ENCODE results near the gene SCIMP.
"Not testable (repeated sequence)": the region's sequence is repeated elsewhere in the genome, so short reads cannot be mapped to it uniquely, and the experiment has no call there.

SCIMP gene

DNA sequence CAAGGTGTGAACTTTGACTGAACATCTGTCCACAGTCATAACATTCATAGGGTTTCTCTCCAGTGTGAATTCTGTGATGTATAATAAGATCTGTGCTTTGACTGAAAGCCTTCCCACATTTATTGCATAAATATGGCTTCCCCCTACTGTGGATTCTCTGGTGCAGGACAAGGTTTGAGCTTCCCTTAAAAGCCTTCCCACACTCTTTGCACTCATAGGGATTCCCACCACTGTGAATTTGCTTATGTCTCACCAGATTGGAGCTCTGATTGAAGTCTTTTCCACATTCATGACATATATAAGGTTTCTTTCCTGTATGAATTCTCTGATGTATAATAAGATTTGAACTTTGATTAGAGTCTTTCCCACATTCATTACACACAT is 51.3 kb downstream of the SCIMP start:
- no peak overlapping the region for H3K27ac ChIP-seq (ENCODE audit: low read depth, low read length)
- H2AFZ ChIP-seq (ENCODE audit: low read length, unreplicated experiment), result no peak overlapping the region
- H3K4me3 ChIP-seq (ENCODE audit: low read depth, low read length), result no peak overlapping the region
- no peaks in the 10 kb centered on the region for H3K79me2 ChIP-seq (ENCODE audit: control insufficient read depth, insufficient read depth, low read length, unreplicated experiment)
- H3K36me3 ChIP-seq (ENCODE audit: insufficient read depth, low read length), result peaks cover 54% of the 10 kb centered on the region
- H3K27me3 ChIP-seq (ENCODE audit: insufficient read depth, low read length), result no peaks in the 10 kb centered on the region
- no peaks in the 10 kb centered on the region for H3K4me1 ChIP-seq (ENCODE audit: control insufficient read depth, insufficient read depth, low read length, unreplicated experiment)

DNA sequence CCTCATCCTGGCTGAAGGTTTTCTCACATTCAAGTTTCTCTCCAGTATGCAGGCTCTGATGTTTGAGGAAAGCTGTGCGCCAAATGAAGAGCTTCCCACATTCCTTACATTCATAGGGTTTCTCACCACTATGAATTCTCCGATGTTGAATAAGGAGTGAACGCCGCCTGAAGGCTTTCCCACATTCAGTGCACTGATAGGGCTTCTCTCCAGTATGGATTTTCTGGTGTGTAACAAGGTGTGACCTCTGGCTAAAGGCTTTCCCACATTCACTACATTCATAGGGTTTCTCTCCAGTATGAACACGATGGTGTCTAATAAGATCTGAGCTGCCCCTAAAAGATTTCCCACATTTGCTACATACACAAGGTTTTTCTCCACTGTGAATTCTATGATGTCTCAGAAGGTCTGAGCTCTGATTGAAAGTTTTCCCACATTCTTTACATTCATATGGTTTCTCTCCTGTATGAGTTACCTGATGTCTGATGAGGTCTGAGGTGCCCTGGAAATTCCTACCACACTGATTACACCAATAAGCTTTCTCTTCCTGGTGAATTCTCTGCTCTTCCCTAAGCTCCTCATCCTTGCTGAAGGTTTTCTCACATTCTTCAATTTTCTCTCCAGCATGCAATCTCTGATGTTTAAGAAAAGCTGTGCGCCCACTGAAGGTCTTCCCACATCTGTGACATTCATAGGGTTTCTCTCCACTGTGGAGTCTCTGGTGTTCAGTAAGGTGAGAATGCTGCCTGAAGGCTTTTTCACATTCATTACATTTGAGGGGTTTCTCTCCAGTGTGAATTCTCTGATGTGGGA is 51.9 kb downstream of the SCIMP start:
- no peak overlapping the region for H3K4me3 ChIP-seq (ENCODE audit: low read depth, low read length)
- no peaks in the 10 kb centered on the region for H3K4me1 ChIP-seq (ENCODE audit: control insufficient read depth, insufficient read depth, low read length, unreplicated experiment)
- no peak overlapping the region for H3K27ac ChIP-seq (ENCODE audit: low read depth, low read length)
- H3K79me2 ChIP-seq (ENCODE audit: control insufficient read depth, insufficient read depth, low read length, unreplicated experiment), result no peaks in the 10 kb centered on the region
- no peak overlapping the region for H2AFZ ChIP-seq (ENCODE audit: low read length, unreplicated experiment)
- H3K36me3 ChIP-seq (ENCODE audit: insufficient read depth, low read length), result peaks cover 53% of the 10 kb centered on the region
- H3K27me3 ChIP-seq (ENCODE audit: insufficient read depth, low read length), result no peaks in the 10 kb centered on the region

GRCh38 chr17:5181509-5182305 is 53.0 kb downstream of the SCIMP start:
- no peak overlapping the region for H2AFZ ChIP-seq (ENCODE audit: low read length, unreplicated experiment)
- H3K79me2 ChIP-seq (ENCODE audit: control insufficient read depth, insufficient read depth, low read length, unreplicated experiment), result no peaks in the 10 kb centered on the region
- no peaks in the 10 kb centered on the region for H3K27me3 ChIP-seq (ENCODE audit: insufficient read depth, low read length)
- H3K4me3 ChIP-seq (ENCODE audit: low read depth, low read length), result no peak overlapping the region
- H3K4me1 ChIP-seq (ENCODE audit: control insufficient read depth, insufficient read depth, low read length, unreplicated experiment), result no peaks in the 10 kb centered on the region
- no peak overlapping the region for H3K27ac ChIP-seq (ENCODE audit: low read depth, low read length)
- H3K36me3 ChIP-seq (ENCODE audit: insufficient read depth, low read length), result peaks cover 46% of the 10 kb centered on the region

- Histone ChIP-seq H3K36me3 (ENCODE audit: insufficient read depth, low read length) (peaks cover 46% of the 10 kb centered on the region), H3K4me3 (ENCODE audit: low read depth, low read length) (no peak overlapping the region), H3K4me1 (ENCODE audit: control insufficient read depth, insufficient read depth, low read length, unreplicated experiment) (no peaks in the 10 kb centered on the region), H3K27ac (ENCODE audit: low read depth, low read length) (no peak overlapping the region), H3K27me3 (ENCODE audit: insufficient read depth, low read length) (no peaks in the 10 kb centered on the region), H3K79me2 (ENCODE audit: control insufficient read depth, insufficient read depth, low read length, unreplicated experiment) (no peaks in the 10 kb centered on the region), H2AFZ (ENCODE audit: low read length, unreplicated experiment) (no peak overlapping the region)
Observed at GRCh38 chr17:5179003-5179402, 55.7 kb downstream of the SCIMP start.

GRCh38 chr17:5175027-5175426 is 59.6 kb downstream of the SCIMP start:
- peaks cover 28% of the 10 kb centered on the region for H3K36me3 ChIP-seq (ENCODE audit: insufficient read depth, low read length)
- H3K27ac ChIP-seq (ENCODE audit: low read depth, low read length); H3K27me3 ChIP-seq (ENCODE audit: insufficient read depth, low read length); H3K79me2 ChIP-seq (ENCODE audit: control insufficient read depth, insufficient read depth, low read length, unreplicated experiment); H3K4me1 ChIP-seq (ENCODE audit: control insufficient read depth, insufficient read depth, low read length, unreplicated experiment); H2AFZ ChIP-seq (ENCODE audit: low read length, unreplicated experiment); H3K4me3 ChIP-seq (ENCODE audit: low read depth, low read length): not testable (repeated sequence)

- H3K36me3 ChIP-seq (ENCODE audit: insufficient read depth, low read length); H3K4me1 ChIP-seq (ENCODE audit: control insufficient read depth, insufficient read depth, low read length, unreplicated experiment); H3K27ac ChIP-seq (ENCODE audit: low read depth, low read length); H3K4me3 ChIP-seq (ENCODE audit: low read depth, low read length); H3K79me2 ChIP-seq (ENCODE audit: control insufficient read depth, insufficient read depth, low read length, unreplicated experiment): not testable (repeated sequence)
- Histone ChIP-seq H3K27me3 (ENCODE audit: insufficient read depth, low read length) (peaks cover 12% of the 10 kb centered on the region; the same call in 1 of the 2 replicates), H2AFZ (ENCODE audit: low read length, unreplicated experiment) (peak overlapping the region; percentile 25)
Observed at GRCh38 chr17:5165791-5166564, 68.7 kb downstream of the SCIMP start.

GRCh38 chr17:5164436-5164835 is 70.2 kb downstream of the SCIMP start:
- no peaks in the 10 kb centered on the region for H3K4me1 ChIP-seq (ENCODE audit: control insufficient read depth, insufficient read depth, low read length, unreplicated experiment)
- no peak overlapping the region for H3K27ac ChIP-seq (ENCODE audit: low read depth, low read length)
- H3K27me3 ChIP-seq (ENCODE audit: insufficient read depth, low read length), result peaks cover 16% of the 10 kb centered on the region; the same call in 1 of the 2 replicates
- H3K79me2 ChIP-seq (ENCODE audit: control insufficient read depth, insufficient read depth, low read length, unreplicated experiment), result no peaks in the 10 kb centered on the region
- H3K36me3 ChIP-seq (ENCODE audit: insufficient read depth, low read length), result no peaks in the 10 kb centered on the region
- H3K4me3 ChIP-seq (ENCODE audit: low read depth, low read length), result no peak overlapping the region
- H2AFZ ChIP-seq (ENCODE audit: low read length, unreplicated experiment), result no peak overlapping the region

GRCh38 chr17:5161793-5162192 is 72.9 kb downstream of the SCIMP start:
- not testable (repeated sequence) for H3K36me3 ChIP-seq (ENCODE audit: insufficient read depth, low read length); H3K79me2 ChIP-seq (ENCODE audit: control insufficient read depth, insufficient read depth, low read length, unreplicated experiment); H2AFZ ChIP-seq (ENCODE audit: low read length, unreplicated experiment); H3K27ac ChIP-seq (ENCODE audit: low read depth, low read length); H3K4me3 ChIP-seq (ENCODE audit: low read depth, low read length); H3K4me1 ChIP-seq (ENCODE audit: control insufficient read depth, insufficient read depth, low read length, unreplicated experiment)
- peaks cover 30% of the 10 kb centered on the region for H3K27me3 ChIP-seq (ENCODE audit: insufficient read depth, low read length)

DNA sequence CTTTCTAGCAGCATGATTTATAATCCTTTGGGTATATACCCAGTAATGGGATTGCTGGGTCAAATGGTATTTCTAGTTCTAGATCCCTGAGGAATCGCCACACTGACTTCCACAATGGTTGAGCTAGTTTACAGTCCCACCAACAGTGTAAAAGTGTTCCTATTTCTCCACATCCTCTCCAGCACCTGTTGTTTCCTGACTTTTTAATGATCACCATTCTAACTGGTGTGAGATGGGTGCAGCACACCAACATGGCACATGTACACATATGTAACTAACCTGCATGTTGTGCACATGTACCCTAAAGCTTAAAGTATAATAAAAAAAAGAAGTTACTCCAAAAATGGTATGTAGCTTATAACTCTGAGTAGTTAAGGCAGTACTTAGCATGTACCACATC is 74.0 kb downstream of the SCIMP start:
- not testable (repeated sequence) for H3K4me1 ChIP-seq (ENCODE audit: control insufficient read depth, insufficient read depth, low read length, unreplicated experiment); H3K4me3 ChIP-seq (ENCODE audit: low read depth, low read length); H3K27ac ChIP-seq (ENCODE audit: low read depth, low read length); H3K36me3 ChIP-seq (ENCODE audit: insufficient read depth, low read length); H3K79me2 ChIP-seq (ENCODE audit: control insufficient read depth, insufficient read depth, low read length, unreplicated experiment); H2AFZ ChIP-seq (ENCODE audit: low read length, unreplicated experiment)
- H3K27me3 ChIP-seq (ENCODE audit: insufficient read depth, low read length), result peaks cover 33% of the 10 kb centered on the region
